Measurements from ENCODE around the gene MS4A1.

GRCh38 chr11:60422609-60423008 lies 33.0 kb upstream of the MS4A1 start:
- TF ChIP-seq, protein P1, sequence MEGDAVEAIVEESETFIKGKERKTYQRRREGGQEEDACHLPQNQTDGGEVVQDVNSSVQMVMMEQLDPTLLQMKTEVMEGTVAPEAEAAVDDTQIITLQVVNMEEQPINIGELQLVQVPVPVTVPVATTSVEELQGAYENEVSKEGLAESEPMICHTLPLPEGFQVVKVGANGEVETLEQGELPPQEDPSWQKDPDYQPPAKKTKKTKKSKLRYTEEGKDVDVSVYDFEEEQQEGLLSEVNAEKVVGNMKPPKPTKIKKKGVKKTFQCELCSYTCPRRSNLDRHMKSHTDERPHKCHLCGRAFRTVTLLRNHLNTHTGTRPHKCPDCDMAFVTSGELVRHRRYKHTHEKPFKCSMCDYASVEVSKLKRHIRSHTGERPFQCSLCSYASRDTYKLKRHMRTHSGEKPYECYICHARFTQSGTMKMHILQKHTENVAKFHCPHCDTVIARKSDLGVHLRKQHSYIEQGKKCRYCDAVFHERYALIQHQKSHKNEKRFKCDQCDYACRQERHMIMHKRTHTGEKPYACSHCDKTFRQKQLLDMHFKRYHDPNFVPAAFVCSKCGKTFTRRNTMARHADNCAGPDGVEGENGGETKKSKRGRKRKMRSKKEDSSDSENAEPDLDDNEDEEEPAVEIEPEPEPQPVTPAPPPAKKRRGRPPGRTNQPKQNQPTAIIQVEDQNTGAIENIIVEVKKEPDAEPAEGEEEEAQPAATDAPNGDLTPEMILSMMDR (IDR thresholded peaks at IDR 0.05): no peak
- TF ChIP-seq POLR2A (IDR thresholded peaks at IDR 0.05): no peak

Data from right lobe of liver (tissue), 4 donors.